Measurements from ENCODE around the gene EXO1.

DNA sequence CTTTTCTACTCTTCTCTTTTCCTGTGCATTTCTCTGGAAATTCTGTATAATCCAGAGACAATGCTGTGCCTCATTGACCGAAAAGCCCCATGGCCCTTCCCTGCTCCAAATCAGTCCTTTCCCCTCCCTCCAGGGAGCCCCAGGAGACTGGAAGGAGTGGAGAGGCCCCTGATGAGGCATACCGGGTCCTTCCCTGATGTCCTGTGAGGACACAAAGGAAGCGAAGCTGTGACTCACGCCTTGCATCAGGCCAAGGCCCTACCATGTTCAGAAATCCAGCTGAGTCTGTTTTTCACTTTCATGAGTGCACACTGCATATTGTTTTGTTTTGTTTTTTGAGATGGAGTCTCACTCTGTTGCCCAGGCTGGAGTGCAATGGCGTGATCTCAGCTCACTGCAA, 70.9 kb downstream of the EXO1 start:
- TF ChIP-seq POLR2AphosphoS5 (IDR thresholded peaks at IDR 0.05; ENCODE audit: low read depth, low read length), result no peak
- no peak for TF ChIP-seq POLR2A (IDR thresholded peaks at IDR 0.05; ENCODE audit: borderline replicate concordance, extremely low read depth, insufficient read depth, insufficient read length)

Data from HCT116 (cell line).